IPS DF 4.7 (cell line): Measurements from ENCODE around the gene ANAPC16.
"Not testable (repeated sequence)": the region's sequence is repeated elsewhere in the genome, so short reads cannot be mapped to it uniquely, and the experiment has no call there.

Experiments
- DNase-seq: peaks from one replicate; pipeline ENCODE4 v3.0.0-alpha.2; 2013; ENCODE audit warnings: low spot score; ENCODE audit errors: extremely low read depth

Gene ANAPC16

DNA sequence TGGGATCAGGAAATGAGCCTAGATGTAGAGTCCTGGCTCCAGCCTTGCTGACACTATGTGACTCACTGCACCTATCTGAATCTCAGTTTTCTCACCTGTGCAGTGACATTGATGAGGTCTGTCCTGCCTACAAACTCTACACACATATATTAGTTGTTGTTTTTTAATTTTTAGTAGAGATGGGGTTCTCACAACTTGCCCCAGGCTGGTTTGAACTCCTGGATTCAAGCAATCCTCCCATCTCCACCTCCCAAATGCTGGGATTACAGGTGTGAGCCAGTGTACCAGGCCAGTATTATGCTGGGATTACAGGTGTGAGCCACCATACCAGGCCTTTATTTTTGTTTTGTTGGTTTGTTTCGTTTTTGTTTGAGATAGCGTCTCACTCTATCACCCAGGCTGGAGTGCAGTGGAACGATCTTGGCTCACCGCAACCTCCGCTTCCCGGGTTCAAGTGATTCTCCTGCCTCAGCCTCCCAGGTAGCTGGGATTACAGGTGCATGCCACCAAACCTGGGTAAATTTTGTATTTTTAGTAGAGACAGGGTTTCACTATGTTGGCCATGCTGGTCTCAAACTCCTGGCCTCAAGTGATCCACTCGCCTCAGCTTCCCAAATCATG lies 46.1 kb downstream of the ANAPC16 start:
- no peak for DNase-seq

DNA sequence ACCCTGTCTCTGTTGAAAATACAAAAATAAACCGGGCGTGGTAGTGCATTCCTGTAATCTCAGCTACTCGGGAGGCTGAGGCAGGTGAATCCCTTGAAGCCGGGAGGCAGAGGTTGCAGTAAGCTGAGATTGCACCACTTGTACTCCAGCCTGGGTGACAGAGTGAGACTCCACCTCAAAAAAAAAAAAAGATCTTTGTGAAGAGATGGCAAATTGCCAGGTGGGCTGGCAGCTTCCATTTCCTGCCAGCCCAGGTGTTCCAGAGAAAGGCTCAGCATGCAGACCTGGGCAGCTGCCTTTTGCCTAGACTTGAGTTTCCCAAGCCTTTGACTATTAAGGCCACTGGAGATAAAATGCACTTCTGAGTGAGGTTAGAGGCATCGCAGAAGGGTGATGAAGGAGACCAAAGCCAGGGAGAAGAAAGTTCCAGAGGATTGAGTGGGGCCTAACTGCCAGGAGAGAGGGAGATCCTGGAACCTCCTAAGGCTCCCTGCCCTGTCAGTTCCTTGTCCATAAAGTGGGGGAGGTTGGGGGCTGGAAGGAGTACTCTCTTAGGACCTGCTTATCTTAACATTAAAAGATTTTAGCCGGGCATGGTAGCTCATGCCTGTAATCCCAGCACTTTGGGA lies 47.9 kb downstream of the ANAPC16 start:
- no peak for DNase-seq

- no peak for DNase-seq
Observed at GRCh38 chr10:72264536-72264935, 48.7 kb downstream of the ANAPC16 start.

GRCh38 chr10:72265508-72265907 lies 49.7 kb downstream of the ANAPC16 start:
- DNase-seq: no peak

DNA sequence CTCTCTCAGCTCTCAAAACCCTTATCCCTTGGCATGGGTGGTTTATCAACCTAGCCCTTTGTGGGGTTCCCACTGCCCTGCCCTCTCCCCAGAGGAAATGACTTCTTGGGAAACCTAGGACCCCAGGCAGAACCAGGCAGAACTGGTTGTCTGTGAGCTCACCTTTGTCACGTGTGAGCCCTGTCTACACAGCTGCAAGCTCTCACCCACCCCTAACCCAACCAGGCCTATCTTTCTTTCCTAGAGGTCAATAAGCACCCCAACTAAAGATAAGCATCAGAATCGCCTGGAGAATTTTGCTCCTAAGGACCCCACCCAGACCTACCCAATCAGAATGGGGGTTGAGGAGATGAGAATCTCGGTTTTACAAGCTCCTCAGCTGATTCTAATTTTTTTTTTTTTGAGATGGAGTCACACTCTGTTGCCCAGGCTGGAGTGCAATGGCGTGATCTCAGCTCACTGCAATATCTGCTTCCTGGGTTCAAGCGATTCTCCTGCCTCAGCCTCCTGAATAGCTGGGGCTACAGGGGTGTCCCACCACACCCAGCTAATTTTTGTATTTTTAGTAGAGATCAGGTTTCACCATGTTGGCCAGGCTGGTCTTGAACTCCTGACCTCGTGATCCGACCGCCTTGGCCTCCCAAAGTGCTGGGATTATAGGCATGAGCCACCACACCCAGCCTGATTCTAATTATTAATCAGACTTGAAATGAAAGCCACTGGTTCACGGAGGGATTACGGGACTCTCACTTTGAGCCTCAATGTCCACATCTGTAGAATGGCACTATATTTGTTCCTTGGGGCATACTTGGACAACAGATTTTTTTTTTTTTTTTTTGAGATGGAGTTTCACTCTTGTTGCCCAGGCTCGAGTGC lies 50.4 kb downstream of the ANAPC16 start:
- no peak for DNase-seq

DNA sequence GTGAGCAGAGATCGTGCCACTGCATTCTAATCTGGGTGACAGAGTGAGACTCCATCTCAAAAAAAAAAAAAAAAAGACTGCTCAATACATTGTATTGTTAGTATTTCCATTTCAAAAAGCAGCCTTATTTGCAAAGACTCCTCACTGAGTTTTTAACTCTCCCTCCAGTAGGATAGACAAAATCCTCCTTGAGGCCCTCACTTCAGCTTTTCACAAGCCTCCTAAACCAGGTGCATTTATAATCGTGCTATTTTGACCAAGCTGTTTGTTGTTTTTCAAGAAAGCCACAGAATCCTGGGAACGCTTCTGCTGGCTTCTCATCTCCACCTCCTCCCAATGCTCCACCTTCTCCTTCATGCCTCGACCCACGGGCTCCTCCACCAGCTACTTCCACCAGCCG lies 51.6 kb downstream of the ANAPC16 start:
- DNase-seq: no peak

DNA sequence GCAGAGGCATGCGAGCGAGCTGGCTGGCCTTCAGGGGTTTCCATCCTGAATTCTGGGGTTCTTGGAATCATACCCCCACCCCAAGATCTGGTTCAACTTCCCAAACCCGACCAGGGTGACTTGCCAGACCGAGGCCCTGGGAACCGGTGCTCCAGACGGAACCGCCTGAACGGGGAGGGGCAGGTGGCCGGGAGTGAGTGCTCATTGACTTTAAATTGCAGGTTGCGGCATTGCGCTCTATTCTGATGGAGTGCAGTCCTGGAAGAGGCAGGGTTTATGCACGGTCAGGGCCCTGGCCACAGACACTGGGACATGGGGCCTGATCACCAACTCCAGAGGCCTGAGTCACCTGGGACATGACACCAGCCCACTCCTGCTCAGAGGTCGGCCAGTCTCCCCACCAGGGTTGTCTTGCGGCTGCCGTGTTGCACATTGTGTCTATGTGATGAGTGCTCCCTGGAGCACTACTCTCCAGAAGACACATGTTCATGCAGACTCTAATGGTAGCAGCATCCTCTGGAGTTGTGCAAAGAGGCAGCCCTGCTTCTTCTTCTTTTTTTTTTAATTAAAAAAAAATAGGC lies 52.1 kb downstream of the ANAPC16 start:
- no peak for DNase-seq

DNA sequence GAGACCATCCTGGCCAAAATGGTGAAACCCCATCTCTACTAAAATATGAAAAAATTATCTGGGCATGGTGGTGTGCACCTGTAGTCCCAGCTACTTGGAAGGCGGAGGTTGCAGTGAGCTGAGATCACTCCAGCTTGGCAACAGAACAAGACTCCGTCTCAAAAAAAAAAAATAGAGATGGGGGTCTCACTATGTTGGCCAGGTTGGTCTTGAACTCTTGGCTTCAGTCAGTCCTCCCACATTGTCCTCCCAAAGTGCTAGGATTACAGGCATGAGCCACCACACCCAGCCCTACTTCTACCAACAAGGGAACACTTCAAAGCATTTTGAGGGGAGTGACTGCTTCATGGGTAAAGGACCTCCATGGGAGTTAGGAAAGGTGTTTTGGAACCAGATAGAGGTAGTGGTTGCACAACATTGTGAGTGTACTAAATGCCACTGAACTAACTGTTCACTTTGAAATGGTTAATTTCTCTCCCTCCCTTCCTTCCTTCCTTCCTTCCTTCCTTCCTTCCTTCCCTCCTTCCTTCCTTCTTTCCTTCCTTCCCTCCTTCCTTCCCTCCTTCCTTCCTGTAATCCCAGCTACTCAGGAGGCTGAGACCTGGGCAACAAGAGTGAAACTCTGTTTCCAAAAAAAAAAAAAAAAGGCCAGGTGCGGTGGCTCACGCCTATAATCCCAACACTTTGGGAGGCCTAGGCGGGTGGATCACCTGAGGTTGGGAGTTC lies 52.8 kb downstream of the ANAPC16 start:
- DNase-seq: not testable (repeated sequence)

GRCh38 chr10:72270607-72271281 lies 54.9 kb downstream of the ANAPC16 start:
- DNase-seq: no peak

DNA sequence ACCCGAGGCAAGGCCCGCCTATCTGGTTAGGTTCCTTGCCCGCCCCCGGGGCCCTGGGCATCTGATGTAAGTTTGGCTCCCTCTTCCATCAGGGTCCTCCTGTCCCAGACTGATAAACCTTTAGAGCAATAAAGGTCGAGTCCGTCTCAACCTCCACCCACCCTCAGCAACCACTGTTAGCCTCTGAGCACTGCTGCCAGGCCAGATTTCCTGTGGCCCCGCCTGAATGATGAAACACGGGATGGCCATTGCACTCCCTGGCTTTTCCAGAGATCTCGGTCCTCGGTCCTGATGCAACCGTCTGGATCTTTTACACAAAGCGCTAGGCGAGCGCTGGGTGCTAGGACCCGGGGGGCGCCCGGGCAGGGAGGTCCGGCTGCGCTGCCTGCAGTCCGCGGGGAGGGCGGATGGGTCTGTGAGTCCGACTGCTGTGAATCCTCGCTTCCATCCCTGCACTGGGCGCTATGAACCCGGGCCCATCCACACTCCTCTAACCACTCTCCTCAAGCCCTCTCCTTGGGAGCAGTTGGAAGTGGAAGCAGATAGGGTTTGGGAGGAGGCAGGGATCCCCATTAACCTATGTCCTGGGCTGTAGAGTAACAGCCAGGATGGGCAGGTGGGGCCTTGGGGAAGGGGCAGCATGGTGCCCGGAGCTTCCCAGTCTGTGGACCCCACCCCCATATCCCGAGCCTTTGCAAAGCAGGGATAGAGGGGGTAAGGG lies 57.0 kb downstream of the ANAPC16 start:
- DNase-seq: peak; percentile 79

- peak; percentile 94 for DNase-seq
Observed at GRCh38 chr10:72273410-72274212, 57.8 kb downstream of the ANAPC16 start, which contains the start of gene DDIT4. Gene DDIT4 (plus strand): TSS chr10:72273924. CDS start chr10:72274217, 293 bp downstream.

GRCh38 chr10:72274213-72274729 lies 58.5 kb downstream of the ANAPC16 start:
- no peak for DNase-seq

- DNase-seq: no peak
Observed at GRCh38 chr10:72274730-72275350, 59.0 kb downstream of the ANAPC16 start.

DNA sequence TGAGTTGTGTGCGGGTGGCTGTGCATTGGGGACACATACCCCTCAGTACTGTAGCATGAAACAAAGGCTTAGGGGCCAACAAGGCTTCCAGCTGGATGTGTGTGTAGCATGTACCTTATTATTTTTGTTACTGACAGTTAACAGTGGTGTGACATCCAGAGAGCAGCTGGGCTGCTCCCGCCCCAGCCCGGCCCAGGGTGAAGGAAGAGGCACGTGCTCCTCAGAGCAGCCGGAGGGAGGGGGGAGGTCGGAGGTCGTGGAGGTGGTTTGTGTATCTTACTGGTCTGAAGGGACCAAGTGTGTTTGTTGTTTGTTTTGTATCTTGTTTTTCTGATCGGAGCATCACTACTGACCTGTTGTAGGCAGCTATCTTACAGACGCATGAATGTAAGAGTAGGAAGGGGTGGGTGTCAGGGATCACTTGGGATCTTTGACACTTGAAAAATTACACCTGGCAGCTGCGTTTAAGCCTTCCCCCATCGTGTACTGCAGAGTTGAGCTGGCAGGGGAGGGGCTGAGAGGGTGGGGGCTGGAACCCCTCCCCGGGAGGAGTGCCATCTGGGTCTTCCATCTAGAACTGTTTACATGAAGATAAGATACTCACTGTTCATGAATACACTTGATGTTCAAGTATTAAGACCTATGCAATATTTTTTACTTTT lies 59.7 kb downstream of the ANAPC16 start:
- no peak for DNase-seq

- no peak for DNase-seq
Observed at GRCh38 chr10:72276013-72276387, 60.2 kb downstream of the ANAPC16 start.

DNA sequence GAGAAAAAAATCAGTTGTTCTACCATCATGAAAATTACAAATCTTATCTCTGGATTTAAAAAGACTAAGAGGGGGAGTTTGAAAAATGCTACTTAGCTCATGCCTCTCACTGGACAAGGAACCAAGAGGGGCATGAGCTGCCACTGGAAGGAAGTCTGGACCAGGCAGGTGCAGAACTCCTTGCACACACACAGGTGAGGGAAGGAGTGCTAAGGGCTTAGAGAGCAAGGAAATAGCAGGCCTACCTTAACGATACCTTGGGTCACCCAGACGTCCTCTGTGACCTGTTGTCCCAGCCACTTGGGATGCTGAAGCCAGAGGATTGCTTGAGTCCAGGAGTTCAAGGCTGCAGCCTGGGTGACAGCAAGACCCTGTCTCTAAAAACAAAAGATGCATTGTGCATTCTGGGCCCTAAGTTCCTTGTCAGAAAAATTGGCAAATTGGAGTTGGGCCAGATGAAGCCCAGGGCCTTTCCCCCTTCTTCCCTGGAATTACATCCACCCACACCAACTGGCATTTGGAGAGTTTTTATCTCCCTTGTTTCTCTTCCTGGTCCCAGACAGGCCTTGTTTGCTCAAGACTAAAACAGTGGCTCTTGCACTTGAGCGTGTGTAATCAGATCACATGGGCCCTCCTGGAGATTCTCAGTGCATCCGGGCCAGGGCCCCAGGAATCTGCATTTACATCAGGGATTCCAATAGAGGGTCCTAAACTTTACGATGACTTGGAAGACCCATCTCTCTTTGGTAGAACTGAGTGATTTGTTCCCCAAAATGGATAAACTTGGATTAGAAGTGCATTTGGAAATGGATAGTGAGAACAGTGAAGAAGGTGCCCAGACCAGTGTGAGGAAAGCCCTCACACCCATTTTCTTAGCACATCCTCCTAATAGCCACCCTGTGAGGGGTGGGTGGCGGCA lies 60.9 kb downstream of the ANAPC16 start:
- no peak for DNase-seq
